GM21528 (cell line): Measurements from ENCODE around the gene KIAA1217.
"Not testable (repeated sequence)": the region's sequence is repeated elsewhere in the genome, so short reads cannot be mapped to it uniquely, and the experiment has no call there.

Experiments used
- ATAC-seq: cut with Tn5 transposase; IDR thresholded peaks from one replicate; pipeline ENCODE4 v1.9.1; 2021; ENCODE audit warnings: mild to moderate bottlenecking, moderate library complexity; ENCODE audit not compliant: unreplicated experiment, low FRiP score

The KIAA1217 gene

GRCh38 chr10:24324651-24325050 lies 115.7 kb downstream of the KIAA1217 start:
- ATAC-seq = no peak

GRCh38 chr10:24331457-24331856 lies 122.5 kb downstream of the KIAA1217 start:
- no peak for ATAC-seq

GRCh38 chr10:24333736-24334135 lies 124.8 kb downstream of the KIAA1217 start:
- ATAC-seq = no peak

DNA sequence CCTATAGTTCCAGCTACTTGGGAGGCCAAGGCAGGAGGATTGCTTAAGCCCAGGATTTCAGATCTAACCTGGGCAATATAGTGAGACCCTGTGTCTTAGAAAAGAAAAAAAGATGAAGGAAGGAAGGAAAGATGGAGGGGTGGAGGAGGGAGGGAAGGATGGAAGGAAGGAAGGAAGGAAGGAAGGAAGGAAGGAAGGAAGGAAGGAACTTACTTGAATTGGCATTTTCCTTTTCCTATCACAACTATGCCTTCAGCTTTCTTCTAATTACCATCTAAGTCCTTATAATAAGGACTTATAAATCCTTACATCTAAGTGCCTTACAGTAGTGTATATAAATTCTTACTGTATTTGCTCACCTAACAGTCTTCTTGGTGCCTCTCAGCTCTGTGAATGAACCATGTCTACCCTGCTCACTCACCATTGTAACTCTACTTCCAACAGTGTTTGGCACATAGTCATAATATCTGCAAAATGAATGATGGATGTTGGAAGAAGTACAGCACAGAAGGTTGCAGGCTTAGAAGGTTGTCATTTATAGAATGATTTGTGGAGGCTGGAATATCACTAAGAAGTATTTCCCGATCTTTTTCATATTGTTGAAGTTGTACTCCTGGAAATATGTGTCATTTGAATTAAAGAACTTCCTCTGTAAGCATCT lies 125.5 kb downstream of the KIAA1217 start:
- ATAC-seq = no peak

DNA sequence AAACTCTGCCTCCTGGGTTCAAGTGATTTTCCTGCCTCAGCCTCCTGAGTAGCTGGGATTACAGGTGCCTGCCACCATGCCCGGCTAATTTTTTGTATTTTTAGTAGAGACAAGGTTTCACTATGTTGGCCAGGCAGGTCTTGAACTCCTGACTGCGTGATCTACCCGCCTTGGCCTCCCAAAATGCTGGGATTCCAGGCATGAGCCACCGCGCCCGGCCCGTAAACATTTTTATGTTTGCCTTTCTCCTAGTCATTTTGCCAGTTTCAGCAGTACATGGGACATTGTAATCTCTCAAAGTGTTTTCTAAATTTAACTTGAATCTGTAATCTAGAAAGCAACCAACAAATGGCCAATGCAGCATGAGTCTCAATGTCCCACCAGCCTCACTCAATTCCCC lies 128.8 kb downstream of the KIAA1217 start:
- ATAC-seq = not testable (repeated sequence)

DNA sequence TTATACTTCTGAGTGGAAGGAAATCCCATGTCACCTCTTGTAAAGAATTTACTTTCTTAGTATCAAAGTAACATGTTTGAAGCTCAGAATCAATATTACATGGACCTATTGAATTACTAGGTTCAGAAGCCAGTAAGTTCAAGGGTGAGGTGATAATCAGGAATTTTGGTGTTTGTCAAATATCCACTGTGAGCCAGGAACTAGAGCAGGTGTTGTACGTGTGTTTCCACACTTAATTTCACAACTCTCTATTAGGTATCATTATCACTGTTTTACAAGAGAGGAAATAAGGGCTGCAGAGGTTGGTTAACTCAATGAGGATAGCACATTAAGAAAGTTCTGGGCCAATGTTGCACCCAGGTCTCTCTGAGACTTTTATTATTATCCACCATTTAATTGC lies 130.4 kb downstream of the KIAA1217 start:
- no peak for ATAC-seq

GRCh38 chr10:24340446-24340845 lies 131.5 kb downstream of the KIAA1217 start:
- ATAC-seq = no peak

- ATAC-seq = no peak
Observed at GRCh38 chr10:24340883-24341282, 131.9 kb downstream of the KIAA1217 start.

- no peak for ATAC-seq
Observed at GRCh38 chr10:24341371-24341770, 132.4 kb downstream of the KIAA1217 start.

DNA sequence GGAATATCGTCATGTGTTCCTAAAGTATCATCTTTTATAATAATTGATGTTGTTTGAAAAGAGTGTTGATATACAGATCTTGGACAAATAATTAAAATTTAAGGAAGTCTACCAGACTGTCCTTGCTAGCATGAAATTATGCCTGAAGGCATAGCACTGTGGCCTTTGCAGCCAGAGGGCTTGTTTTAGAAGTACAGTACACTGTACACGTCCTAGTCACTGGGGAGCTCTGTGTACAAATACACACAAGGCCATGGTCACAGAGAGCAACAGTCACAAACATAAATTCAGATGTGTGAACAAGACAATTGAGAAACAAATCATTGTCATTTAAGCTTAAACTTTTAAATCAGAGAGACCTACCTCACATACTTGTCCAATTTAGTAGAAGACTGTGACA lies 133.0 kb downstream of the KIAA1217 start:
- ATAC-seq = no peak

- no peak for ATAC-seq
Observed at GRCh38 chr10:24343686-24344085, 134.7 kb downstream of the KIAA1217 start.

DNA sequence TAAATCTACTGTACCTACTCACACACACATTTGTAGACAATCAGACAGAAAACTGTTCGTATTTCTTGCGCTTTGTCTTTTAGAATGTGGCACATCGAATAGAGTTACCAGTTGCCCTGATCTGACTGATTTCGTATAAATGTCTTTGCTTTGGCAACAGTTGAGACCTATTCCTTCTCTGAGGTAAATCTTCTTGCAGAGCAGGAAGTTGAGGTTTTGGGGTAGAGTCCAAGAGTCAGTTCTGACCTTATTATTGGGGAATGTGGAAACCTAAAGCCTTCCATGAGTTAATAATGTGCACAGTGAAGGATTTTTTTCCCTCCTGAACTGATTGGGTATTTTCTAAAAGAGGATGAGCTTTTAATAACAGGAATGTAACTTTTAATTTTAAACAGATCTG lies 135.3 kb downstream of the KIAA1217 start:
- no peak for ATAC-seq

- ATAC-seq = no peak
Observed at GRCh38 chr10:24344695-24345463, 135.9 kb downstream of the KIAA1217 start.

DNA sequence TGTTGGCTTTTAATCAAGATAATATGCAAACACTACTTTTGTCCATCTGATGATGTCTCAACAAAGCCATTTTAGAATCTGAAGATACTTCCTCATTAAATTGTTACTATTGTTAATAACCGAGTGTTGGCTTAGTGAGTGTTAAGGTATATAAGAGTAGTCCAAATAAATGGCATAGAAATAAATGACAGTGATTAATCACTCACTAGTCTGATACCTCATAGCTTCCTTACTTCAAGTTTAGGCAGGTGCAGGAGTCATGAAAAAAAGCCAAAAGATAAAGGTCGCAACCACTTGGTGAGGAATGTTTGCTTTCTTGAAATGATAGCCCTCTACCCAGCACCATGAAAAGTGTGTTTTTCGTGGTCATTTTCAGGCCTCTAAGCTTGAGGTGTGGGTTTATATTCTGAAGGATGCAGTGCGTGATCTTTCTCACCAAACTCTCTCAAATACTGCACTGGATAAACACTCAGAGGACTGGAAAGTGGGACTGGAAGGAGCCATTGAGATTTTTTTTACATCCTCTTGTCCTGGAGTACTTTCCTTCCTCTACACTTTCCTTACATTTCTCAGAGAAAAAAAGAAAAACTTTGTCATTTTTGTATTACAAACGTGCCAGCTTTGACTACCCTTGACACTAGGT lies 138.1 kb downstream of the KIAA1217 start:
- ATAC-seq = no peak

DNA sequence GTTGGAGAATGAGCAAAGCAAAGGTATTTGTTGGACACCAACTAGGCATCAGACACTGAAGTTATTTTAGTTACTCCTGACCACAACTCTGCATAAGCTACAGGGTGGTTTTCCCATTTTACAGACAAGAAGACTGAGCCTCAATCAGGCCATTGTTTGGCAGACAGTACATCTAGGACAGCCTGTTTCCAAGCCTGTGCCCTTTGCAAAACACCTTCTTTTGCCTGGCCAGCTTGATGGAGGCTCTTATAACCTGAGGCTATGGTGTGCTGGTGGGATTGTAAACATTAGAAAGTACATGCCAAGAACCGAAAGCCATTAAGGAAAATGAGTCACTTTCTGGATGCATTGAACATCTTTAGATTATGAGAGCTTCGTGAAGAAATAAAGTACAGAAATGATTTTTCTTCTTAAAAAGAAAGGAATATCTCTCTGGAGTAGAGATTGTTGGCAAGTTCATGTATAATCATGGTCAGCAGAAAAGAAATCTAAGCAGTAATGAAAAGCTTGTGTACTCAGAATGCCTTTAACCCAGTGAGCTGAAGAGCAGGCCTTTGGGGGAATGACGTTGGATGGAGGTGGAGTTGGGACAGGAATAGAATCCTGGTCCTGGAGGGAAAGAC lies 140.6 kb downstream of the KIAA1217 start:
- no peak for ATAC-seq

DNA sequence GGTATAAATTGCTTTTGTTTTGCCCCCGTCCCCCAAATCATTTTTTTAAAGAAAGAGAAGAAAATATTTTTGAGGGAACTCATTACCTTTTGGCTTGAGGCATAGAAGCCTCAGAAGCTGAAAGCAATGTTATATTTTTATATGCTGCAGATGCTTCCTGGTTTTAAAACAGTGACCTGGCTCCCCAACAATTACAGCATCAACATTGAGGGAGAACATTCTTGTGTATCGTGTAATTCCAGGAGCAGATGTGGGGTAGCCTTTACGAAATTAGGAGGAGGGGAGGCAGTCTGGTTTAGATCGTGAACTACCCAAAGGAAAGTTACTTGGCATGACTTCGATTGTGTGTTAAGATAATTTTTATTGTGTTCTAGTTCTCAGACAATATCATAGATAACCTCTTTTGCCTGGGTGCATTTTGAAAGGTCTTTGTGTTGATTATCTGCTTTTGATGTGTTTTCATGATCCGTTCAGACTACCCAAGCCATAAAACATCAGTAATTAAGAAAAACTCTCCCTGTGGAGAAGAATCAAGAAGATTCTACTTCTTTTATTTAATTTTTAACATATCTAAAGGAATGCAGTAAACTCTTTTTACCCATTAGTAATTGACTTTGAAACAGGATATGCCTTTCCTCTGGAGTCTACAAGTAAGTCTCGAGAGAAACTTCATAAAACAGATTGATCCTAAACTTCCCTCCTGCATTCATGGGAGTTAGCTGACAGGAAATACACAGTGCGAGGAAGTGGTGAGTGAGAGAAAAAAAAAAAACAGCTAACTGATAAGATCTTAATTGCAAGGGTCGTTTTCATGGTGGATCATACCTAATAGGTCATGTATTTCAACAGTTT lies 141.4 kb downstream of the KIAA1217 start:
- no peak for ATAC-seq

DNA sequence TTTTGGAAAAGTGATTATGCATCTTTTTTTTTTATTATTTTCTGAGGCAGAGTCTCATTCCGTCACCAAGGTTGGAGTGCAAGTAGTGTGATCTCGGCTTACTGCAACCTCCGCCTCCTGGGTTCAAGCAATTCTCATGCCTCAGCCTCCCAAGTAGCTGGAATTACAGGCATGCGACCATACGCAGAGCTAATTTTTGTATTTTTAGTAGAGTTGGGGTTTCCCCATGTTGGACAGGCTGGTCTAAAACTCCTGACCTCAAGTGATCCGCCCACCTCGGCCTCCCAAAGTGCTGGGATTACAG lies 141.9 kb downstream of the KIAA1217 start:
- not testable (repeated sequence) for ATAC-seq

GRCh38 chr10:24351961-24352360 lies 143.0 kb downstream of the KIAA1217 start:
- ATAC-seq = no peak

DNA sequence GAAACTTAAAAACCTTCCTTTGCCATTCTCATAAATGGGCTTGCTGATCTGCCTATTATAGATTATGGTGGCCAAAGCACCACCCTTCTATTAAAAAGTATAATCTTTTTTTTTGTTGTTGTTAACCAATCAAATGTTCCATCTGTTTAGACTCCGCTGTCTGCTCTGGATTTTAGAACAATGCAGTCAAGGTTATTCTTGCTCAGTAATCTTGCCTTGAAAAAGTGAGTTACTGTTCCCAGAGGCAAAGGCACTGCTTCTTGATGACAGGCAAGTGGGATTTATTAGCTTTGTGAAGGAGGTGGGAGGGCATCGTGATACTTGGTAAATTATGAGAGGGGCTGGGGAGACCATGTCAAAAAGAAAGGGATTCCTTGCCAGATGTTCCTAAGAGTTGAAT lies 143.5 kb downstream of the KIAA1217 start:
- no peak for ATAC-seq

GRCh38 chr10:24353319-24353718 lies 144.4 kb downstream of the KIAA1217 start:
- no peak for ATAC-seq
